Ovary (tissue), 3 donors: ENCODE data around the gene CNR1.

ENCODE experiments used
- EP300 ChIP-seq: sonication (generic); formaldehyde crosslinking; IDR thresholded peaks from one replicate; pipeline ENCODE4 v1.6.1; 2017; ENCODE audit warnings: antibody characterized with exemption
- POLR2A ChIP-seq: fragments of 450-650 bp; IDR thresholded peaks from one replicate; pipeline ENCODE4 v1.6.1; 2017; ENCODE audit warnings: antibody characterized with exemption, mild to moderate bottlenecking, moderate library complexity
- TF ChIP-seq, protein P1 (sequence below), 3 donors: fragments of 450-650 bp in 2 of 3; fragments of 200-600 bp in 1 of 3; IDR thresholded peaks; one replicate each; pipeline versions ENCODE4 v1.5.1 to v1.8.0; 2016 to 2022; ENCODE audit warnings: antibody characterized with exemption in 3 of 3, mild to moderate bottlenecking in 1 of 3
- donor health status: DM: no; HTN: no; CAD: no.

DNA sequence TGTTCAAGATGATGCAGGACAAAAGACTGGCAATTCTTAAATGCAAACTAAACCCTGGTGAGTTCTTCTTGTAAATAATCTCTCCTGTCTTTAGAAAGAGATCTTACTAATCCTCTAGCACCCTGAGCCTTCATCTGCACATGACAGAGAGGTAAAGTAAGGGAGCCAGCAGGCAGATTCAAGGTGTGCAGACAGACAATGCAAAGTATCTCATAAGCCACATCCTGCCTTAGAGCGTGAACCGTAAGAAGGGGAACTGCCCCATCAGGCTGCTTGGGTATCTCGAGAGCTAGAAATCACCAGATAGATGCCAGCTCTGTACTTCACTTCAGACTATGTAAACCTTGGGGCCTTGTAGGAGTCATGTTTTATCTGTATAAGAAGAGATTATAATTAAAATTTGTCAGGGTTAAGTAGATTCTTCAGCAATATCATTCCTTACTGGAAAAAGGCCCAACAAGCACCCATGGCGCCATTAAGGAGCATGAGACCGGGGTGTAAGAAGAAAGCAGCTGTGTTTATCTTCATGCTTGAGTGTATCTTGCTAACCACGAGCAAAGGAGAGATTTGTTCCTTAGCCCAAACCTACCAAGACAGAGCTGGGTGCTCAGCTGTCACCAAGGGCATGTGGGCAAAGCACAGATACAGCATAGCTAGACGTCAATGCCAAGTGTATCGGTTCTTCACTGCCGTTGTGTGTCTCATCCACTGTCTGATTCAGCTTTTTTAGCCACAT lies 24.4 kb downstream of the CNR1 start:
- TF ChIP-seq, protein P1, sequence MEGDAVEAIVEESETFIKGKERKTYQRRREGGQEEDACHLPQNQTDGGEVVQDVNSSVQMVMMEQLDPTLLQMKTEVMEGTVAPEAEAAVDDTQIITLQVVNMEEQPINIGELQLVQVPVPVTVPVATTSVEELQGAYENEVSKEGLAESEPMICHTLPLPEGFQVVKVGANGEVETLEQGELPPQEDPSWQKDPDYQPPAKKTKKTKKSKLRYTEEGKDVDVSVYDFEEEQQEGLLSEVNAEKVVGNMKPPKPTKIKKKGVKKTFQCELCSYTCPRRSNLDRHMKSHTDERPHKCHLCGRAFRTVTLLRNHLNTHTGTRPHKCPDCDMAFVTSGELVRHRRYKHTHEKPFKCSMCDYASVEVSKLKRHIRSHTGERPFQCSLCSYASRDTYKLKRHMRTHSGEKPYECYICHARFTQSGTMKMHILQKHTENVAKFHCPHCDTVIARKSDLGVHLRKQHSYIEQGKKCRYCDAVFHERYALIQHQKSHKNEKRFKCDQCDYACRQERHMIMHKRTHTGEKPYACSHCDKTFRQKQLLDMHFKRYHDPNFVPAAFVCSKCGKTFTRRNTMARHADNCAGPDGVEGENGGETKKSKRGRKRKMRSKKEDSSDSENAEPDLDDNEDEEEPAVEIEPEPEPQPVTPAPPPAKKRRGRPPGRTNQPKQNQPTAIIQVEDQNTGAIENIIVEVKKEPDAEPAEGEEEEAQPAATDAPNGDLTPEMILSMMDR (IDR thresholded peaks at IDR 0.05) = no peak
- TF ChIP-seq EP300 (no peak), POLR2A (no peak)
